ENCODE measurements around the gene FAM200C.

Gene FAM200C

GRCh38 chr5:160348080-160348479, 51.8 kb downstream of the FAM200C start:
- no peaks in the 10 kb centered on the region for H4K20me1 ChIP-seq
- no peak for TF ChIP-seq Cebpa-rat (IDR thresholded peaks at IDR 0.05)

GRCh38 chr5:160347448-160347847, 52.4 kb downstream of the FAM200C start:
- Histone ChIP-seq H3K9ac (no peak overlapping the region), H3K4me2 (no peak overlapping the region), H3K4me1 (0 out of 2 replicates have a peak, but pooled peaks cover 3% of the 10 kb centered on the region), H3K4me3 (no peak overlapping the region), H3K36me3 (no peaks in the 10 kb centered on the region), H3K27ac (no peak overlapping the region), H4K20me1 (no peaks in the 10 kb centered on the region), H3K27me3 (no peaks in the 10 kb centered on the region), H3K9me3 (no peaks in the 10 kb centered on the region)
- no peak for TF ChIP-seq Cebpa-rat (IDR thresholded peaks at IDR 0.05)

More at GRCh38 chr5:160348080-160348479, 51.8 kb downstream of the FAM200C start:
- Histone ChIP-seq H3K4me1 (0 out of 2 replicates have a peak, but pooled peaks cover 3% of the 10 kb centered on the region), H3K9ac (no peak overlapping the region), H3K9me3 (no peaks in the 10 kb centered on the region), H3K27ac (no peak overlapping the region), H3K27me3 (no peaks in the 10 kb centered on the region), H3K4me3 (no peak overlapping the region), H3K4me2 (no peak overlapping the region), H3K36me3 (no peaks in the 10 kb centered on the region)
